B cell (primary cell): Measurements from ENCODE around the gene GIMAP8. TPM values are rescaled to one million over a fixed set of nuclear protein-coding genes. Genes with fewer than 3 reads are reported as not detected.

Experiments
- ATAC-seq: fragments of 200-7000 bp; cut with Tn5 transposase; one replicate; pipeline ENCODE4 v1.10.0; 2021; ENCODE audit warnings: low read depth, mild to moderate bottlenecking, moderate number of reproducible peaks, moderate library complexity
- CTCF ChIA-PET: fragments of 350-600 bp; sonication (Branson Sonifier 250); formaldehyde crosslinking; loops from one replicate; lab custom pipeline; 2021; ENCODE audit warnings: antibody characterized with exemption, inconsistent platforms; lab: Charles Lee
- POLR2A ChIA-PET: fragments of 350-600 bp; sonication (Branson Sonifier 250); formaldehyde crosslinking; loops from one replicate; lab custom pipeline; 2021; ENCODE audit warnings: antibody characterized with exemption; lab: Charles Lee
- DNase-seq: peaks from one replicate; pipeline ENCODE4 v3.0.0; 2013
- H2AFZ ChIP-seq: 2 replicates; pipeline ENCODE4 v1.6.1; 2012; ENCODE audit warnings: mild to moderate bottlenecking, low read depth, low read length; ENCODE audit not compliant: insufficient read depth, poor library complexity, severe bottlenecking
- H3K27ac ChIP-seq, 2 donors: 1 replicate in 1 of 2; 2 replicates in 1 of 2; pipeline ENCODE4 v1.5.1; 2012 to 2013; ENCODE audit warnings: low read length in 2 of 2, mild to moderate bottlenecking in 2 of 2, moderate library complexity in 1 of 2
- H3K27me3 ChIP-seq, 4 experiments: fragments of 200-600 bp in 1 of 4; sonication (generic) in 1 of 4; replicated peaks in 1 of 4; 1 replicate in 2 of 4; 2 replicates in 2 of 4; pipeline versions ENCODE4 v1.6.1 to v1.7.0; 2013 to 2016; ENCODE audit warnings: low read length in 3 of 4, mild to moderate bottlenecking in 2 of 4, mixed read lengths in 1 of 4, moderate library complexity in 1 of 4; ENCODE audit not compliant: insufficient read depth in 4 of 4, control insufficient read depth in 3 of 4; ENCODE audit errors: control extremely low read depth in 1 of 4
- H3K36me3 ChIP-seq, 2 experiments: replicated peaks in 1 of 2; 1 replicate in 1 of 2; 2 replicates in 1 of 2; pipeline versions ENCODE4 v1.6.1 to v1.7.1; 2013; ENCODE audit warnings: low read length in 1 of 2; ENCODE audit not compliant: insufficient read depth in 2 of 2, control insufficient read depth in 1 of 2; ENCODE audit errors: control extremely low read depth in 1 of 2, extremely low read depth in 1 of 2
- H3K4me1 ChIP-seq, 2 donors: fragments of 200-600 bp in 1 of 2; sonication (generic) in 1 of 2; 1 replicate in 1 of 2; 2 replicates in 1 of 2; pipeline versions ENCODE4 v1.5.1 to v1.6.1; 2013 to 2017; ENCODE audit warnings: low read length in 2 of 2; ENCODE audit not compliant: control insufficient read depth in 2 of 2, insufficient read depth in 2 of 2
- H3K4me2 ChIP-seq: replicated peaks from 2 replicates; pipeline ENCODE3; 2012; ENCODE audit warnings: mild to moderate bottlenecking, low read depth, low read length; ENCODE audit not compliant: poor library complexity, severe bottlenecking
- H3K4me3 ChIP-seq, 5 experiments: fragments of 200-600 bp in 1 of 5; sonication (generic) in 1 of 5; 1 replicate in 3 of 5; 2 replicates in 2 of 5; pipeline versions ENCODE4 v1.5.1 to v1.7.0; 2011 to 2016; ENCODE audit warnings: low read length in 4 of 5, mild to moderate bottlenecking in 4 of 5, low read depth in 2 of 5, control low read depth in 1 of 5, moderate library complexity in 1 of 5; ENCODE audit not compliant: insufficient read depth in 1 of 5; ENCODE audit errors: control extremely low read depth in 1 of 5, extremely low read depth in 1 of 5
- H3K79me2 ChIP-seq: fragments of 200-600 bp; sonication (generic); one replicate; pipeline ENCODE4 v1.6.0; 2016; ENCODE audit warnings: low read length; ENCODE audit not compliant: control insufficient read depth, insufficient read depth
- H3K9ac ChIP-seq: fragments of 200-600 bp; sonication (generic); 2 replicates; pipeline ENCODE4 v1.6.1; 2017; ENCODE audit warnings: mild to moderate bottlenecking, low read length, moderate library complexity
- H3K9me3 ChIP-seq, 3 donors: one replicate each; pipeline versions ENCODE4 v1.6.1 to v1.7.1; 2013; ENCODE audit warnings: low read length in 2 of 3; ENCODE audit not compliant: control insufficient read depth in 2 of 3, insufficient read depth in 1 of 3; ENCODE audit errors: control extremely low read depth in 1 of 3
- H4K20me1 ChIP-seq: 2 replicates; pipeline ENCODE4 v1.6.0; 2012; ENCODE audit warnings: mild to moderate bottlenecking, low read length; ENCODE audit not compliant: insufficient read depth, control insufficient read depth, poor library complexity, severe bottlenecking
- H3K27ac Mint-ChIP-seq: one replicate; pipeline ENCODE4 v1.8.0; 2021; ENCODE audit warnings: mixed read lengths
- H3K27me3 Mint-ChIP-seq: one replicate; pipeline ENCODE4 v1.8.0; 2021; ENCODE audit warnings: mixed read lengths
- H3K4me1 Mint-ChIP-seq: one replicate; pipeline ENCODE4 v1.8.0; 2021; ENCODE audit warnings: mixed read lengths
- H3K4me3 Mint-ChIP-seq: one replicate; pipeline ENCODE4 v1.8.0; 2021; ENCODE audit warnings: mixed read lengths
- H3K9me3 Mint-ChIP-seq: one replicate; pipeline ENCODE4 v1.8.0; 2022; ENCODE audit warnings: mixed read lengths; ENCODE audit not compliant: insufficient read depth
- CTCF ChIP-seq: fragments of 200-600 bp; IDR thresholded peaks from one replicate; pipeline ENCODE4 v1.8.0; 2022; ENCODE audit warnings: antibody characterized with exemption, mild to moderate bottlenecking
- EZH2 ChIP-seq: IDR thresholded peaks from 2 replicates; pipeline ENCODE4 v1.6.1; 2012; ENCODE audit warnings: borderline replicate concordance, low read depth, mild to moderate bottlenecking, moderate library complexity, low read length; ENCODE audit not compliant: insufficient read depth, poor library complexity, severe bottlenecking
- WGBS: methylation state at CpG from one replicate; pipeline ENCODE4 v1.1.5; 2013; ENCODE audit warnings: missing lambda C conversion rate; ENCODE audit not compliant: insufficient coverage; 5-methylcytosine and 5-hydroxymethylcytosine counted together
- intact Hi-C: fragments of 100-400 bp; cut with micrococcal nuclease; formaldehyde crosslinking; loops from one replicate; pipeline ENCODE4 v1.10.0; 2022
- polyA plus RNA-seq: library from polyadenylated mRNA; depleted of rRNA; stranded (reverse); fragments of >200 nt; gene quantifications from 2 replicates; pipeline ENCODE4 v1.2.3, GENCODE V29; 2012
- total RNA-seq, 2 donors: library from RNA; stranded (reverse); fragments of 120-200 nt in 1 of 2; gene quantifications; 1 replicate in 1 of 2; 2 replicates in 1 of 2; pipeline versions ENCODE4 v1.2.3 to v1.2.4, GENCODE V29; 2013 to 2022

Gene GIMAP8
- total and polyA plus RNA-seq, 2 donors (not counting 1 experiment from before 2014, with no cell fraction given): 0.34 to 0.47 TPM

- no peaks in the 10 kb centered on the region for H3K36me3 ChIP-seq
- TF ChIP-seq CTCF (no peak), EZH2 (no peak)
- no peak overlapping the region for H3K4me3 Mint-ChIP-seq
Measured at GRCh38 chr7:150458235-150458634, 7.8 kb downstream of the GIMAP8 start.

GRCh38 chr7:150458756-150459155 lies 8.3 kb downstream of the GIMAP8 start:
- Mint-ChIP-seq H3K9me3 (peaks cover 22% of the 10 kb centered on the region), H3K27me3 (peaks cover 11% of the 10 kb centered on the region), H3K27ac (no peak overlapping the region), H3K4me1 (no peaks in the 10 kb centered on the region), H3K4me3 (no peak overlapping the region)
- Histone ChIP-seq H3K27ac (no peak overlapping the region), H3K36me3 (no peaks in the 10 kb centered on the region), H3K27me3 (peaks cover 0 to 5% (median 0%) of the 10 kb centered on the region in 4 experiments), H3K9me3 (peaks cover 0 to 18% (median 9%) of the 10 kb centered on the region in 3 donors), H4K20me1 (no peaks in the 10 kb centered on the region), H3K4me1 (no peaks in the 10 kb centered on the region), H3K9ac (no peak overlapping the region), H3K4me2 (no peak overlapping the region), H2AFZ (no peak overlapping the region), H3K4me3 (no peak overlapping the region), H3K79me2 (no peaks in the 10 kb centered on the region)
- DNase-seq: no peak
- POLR2A ChIA-PET: no interaction called here
- TF ChIP-seq EZH2 (no peak), CTCF (no peak)
- no peak for ATAC-seq
- intact Hi-C loops: no loop called here
- CTCF ChIA-PET: interaction anchor here (1.9 kb wide), 1 partner anchor 10 kb away, joined by 5 read pairs; no protein-coding TSS in a partner anchor
- no CpG with 5 or more reads among the region's 1 CpG for WGBS

More at GRCh38 chr7:150458235-150458634, 7.8 kb downstream of the GIMAP8 start:
- Histone ChIP-seq H3K4me2 (no peak overlapping the region), H3K79me2 (no peaks in the 10 kb centered on the region), H3K27ac (no peak overlapping the region), H2AFZ (no peak overlapping the region), H3K4me3 (no peak overlapping the region), H4K20me1 (no peaks in the 10 kb centered on the region), H3K4me1 (no peaks in the 10 kb centered on the region), H3K27me3 (peaks cover 0 to 7% (median 0%) of the 10 kb centered on the region in 4 experiments), H3K9ac (no peak overlapping the region), H3K9me3 (peaks cover 0 to 14% (median 5%) of the 10 kb centered on the region in 3 donors)
- Mint-ChIP-seq H3K27me3 (peaks cover 15% of the 10 kb centered on the region), H3K27ac (no peak overlapping the region), H3K9me3 (peaks cover 20% of the 10 kb centered on the region), H3K4me1 (no peaks in the 10 kb centered on the region)
- DNase-seq (no peak), ATAC-seq (no peak)
- ChIA-PET CTCF (interaction anchor here (1.9 kb wide), 1 partner anchor 9 kb away, joined by 5 read pairs; no protein-coding TSS in a partner anchor), POLR2A (no interaction called here)
- 100% methylated on average over 1 of the region's 1 CpG for WGBS
- intact Hi-C loops: no loop called here
